Body of pancreas (tissue), 4 donors: ENCODE measurements around the gene VEGFB. TPM values are rescaled to one million over a fixed set of nuclear protein-coding genes. Genes with fewer than 3 reads are reported as not detected.

Source experiments
- ATAC-seq: fragments of 150-250 bp; one replicate; pipeline ENCODE4 v1.9.1; 2016
- DNase-seq, 4 donors: peaks; one replicate each; pipeline ENCODE4 v3.0.0-alpha.2; 2019
- H3K27ac ChIP-seq, 4 donors: fragments of 200-600 bp; sonication (generic); 1 replicate in 3 of 4; 2 replicates in 1 of 4; pipeline versions ENCODE4 v1.5.1 to v1.6.1; 2016 to 2019; ENCODE audit warnings: mild to moderate bottlenecking in 1 of 4, mixed read lengths in 1 of 4, moderate library complexity in 1 of 4
- H3K27me3 ChIP-seq, 2 donors: fragments of 200-600 bp; sonication (generic); one replicate each; pipeline ENCODE4 v1.6.0; 2016; ENCODE audit warnings: mild to moderate bottlenecking in 1 of 2
- H3K36me3 ChIP-seq, 2 donors: fragments of 200-600 bp; sonication (generic); replicated peaks in 1 of 2; 2 replicates each; pipeline ENCODE4 v1.5.1; 2016; ENCODE audit warnings: low read depth in 2 of 2; ENCODE audit not compliant: insufficient read depth in 1 of 2
- H3K4me1 ChIP-seq: fragments of 200-600 bp; sonication (generic); one replicate; pipeline ENCODE4 v1.6.0; 2016
- H3K4me3 ChIP-seq, 2 donors: fragments of 200-600 bp; sonication (generic); 1 replicate in 1 of 2; 2 replicates in 1 of 2; pipeline ENCODE4 v1.5.1; 2016 to 2019
- H3K9me3 ChIP-seq, 3 donors: fragments of 200-600 bp; sonication (generic); 1 replicate in 2 of 3; 2 replicates in 1 of 3; pipeline ENCODE4 v1.5.1; 2016
- POLR2A ChIP-seq, 3 donors: fragments of 450-650 bp; IDR thresholded peaks; one replicate each; pipeline ENCODE4 v1.6.1; 2016; ENCODE audit warnings: antibody characterized with exemption in 3 of 3, mild to moderate bottlenecking in 2 of 3
- WGBS, 2 donors: methylation state at CpG; one replicate each; pipeline ENCODE4 v1.1.5; 2017; 5-methylcytosine and 5-hydroxymethylcytosine counted together
- intact Hi-C: fragments of 100-400 bp; cut with DNase I; formaldehyde crosslinking; loops from one replicate; pipeline ENCODE4 v1.15.1; 2023
- total RNA-seq, 2 donors: library from RNA; depleted of rRNA; stranded (reverse); fragments of >200 nt; gene quantifications; one replicate each; pipeline ENCODE4 v1.1.0, GENCODE V29; 2016
- TF ChIP-seq, protein P1 (sequence below), 7 experiments: fragments of 450-650 bp in 4 of 7; fragments of 200-600 bp in 3 of 7; sonication (generic) in 3 of 7; IDR thresholded peaks; one replicate each; pipeline ENCODE4 v1.5.1; 2016 to 2019; ENCODE audit warnings: antibody characterized with exemption in 7 of 7

VEGFB gene
- total RNA-seq, 2 donors from 2014 or later, result 32.4 to 108 TPM

DNA sequence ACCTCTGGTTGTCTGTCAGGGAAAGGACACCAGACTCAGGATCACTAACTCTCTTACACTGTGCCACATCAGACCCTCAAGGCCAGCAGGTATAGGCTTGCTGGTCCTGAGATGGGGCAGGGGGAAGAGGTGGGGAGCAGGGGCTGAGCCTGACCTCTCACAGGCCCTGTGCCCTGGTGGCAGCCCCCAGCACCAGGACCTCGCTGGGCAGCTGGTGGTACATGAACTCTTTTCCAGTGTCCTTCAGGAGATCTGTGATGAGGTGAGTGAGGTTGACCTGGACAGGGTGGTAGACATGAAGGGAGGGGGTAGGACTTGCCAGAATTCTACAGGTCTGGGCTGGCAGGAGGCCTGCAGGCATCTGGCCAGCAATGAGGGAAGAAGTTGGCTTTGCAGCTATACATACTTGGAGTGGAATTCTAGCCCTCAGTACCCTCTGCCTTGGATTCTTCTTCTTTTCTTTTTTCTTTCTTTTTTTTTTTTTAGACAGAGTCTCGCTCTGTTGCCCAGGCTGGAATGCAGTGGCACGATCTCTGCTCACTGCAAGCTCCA, 6.9 kb upstream of the VEGFB start:
- H3K4me1 ChIP-seq, result peaks cover 74% of the 10 kb centered on the region
- WGBS, 2 donors, result 37 to 51% methylated on average over 3 of the region's 3 CpGs

GRCh38 chr11:64229090-64229743, 5.2 kb upstream of the VEGFB start:
- intact Hi-C loops, result no loop called here
- Histone ChIP-seq H3K4me1 (peaks cover 77% of the 10 kb centered on the region), H3K4me3 (no peak overlapping the region)

More for the DNA sequence above, 6.9 kb upstream of the VEGFB start:
- no peak overlapping the region for H3K4me3 ChIP-seq
- intact Hi-C loops, result no loop called here
- H3K27ac ChIP-seq, result peak overlapping the region; percentile 86 to 97 (median 92)
- TF ChIP-seq, protein P1, sequence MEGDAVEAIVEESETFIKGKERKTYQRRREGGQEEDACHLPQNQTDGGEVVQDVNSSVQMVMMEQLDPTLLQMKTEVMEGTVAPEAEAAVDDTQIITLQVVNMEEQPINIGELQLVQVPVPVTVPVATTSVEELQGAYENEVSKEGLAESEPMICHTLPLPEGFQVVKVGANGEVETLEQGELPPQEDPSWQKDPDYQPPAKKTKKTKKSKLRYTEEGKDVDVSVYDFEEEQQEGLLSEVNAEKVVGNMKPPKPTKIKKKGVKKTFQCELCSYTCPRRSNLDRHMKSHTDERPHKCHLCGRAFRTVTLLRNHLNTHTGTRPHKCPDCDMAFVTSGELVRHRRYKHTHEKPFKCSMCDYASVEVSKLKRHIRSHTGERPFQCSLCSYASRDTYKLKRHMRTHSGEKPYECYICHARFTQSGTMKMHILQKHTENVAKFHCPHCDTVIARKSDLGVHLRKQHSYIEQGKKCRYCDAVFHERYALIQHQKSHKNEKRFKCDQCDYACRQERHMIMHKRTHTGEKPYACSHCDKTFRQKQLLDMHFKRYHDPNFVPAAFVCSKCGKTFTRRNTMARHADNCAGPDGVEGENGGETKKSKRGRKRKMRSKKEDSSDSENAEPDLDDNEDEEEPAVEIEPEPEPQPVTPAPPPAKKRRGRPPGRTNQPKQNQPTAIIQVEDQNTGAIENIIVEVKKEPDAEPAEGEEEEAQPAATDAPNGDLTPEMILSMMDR (IDR thresholded peaks at IDR 0.05), result no peak
- no peak for TF ChIP-seq POLR2A (IDR thresholded peaks at IDR 0.05)
- no peaks in the 10 kb centered on the region for H3K27me3 ChIP-seq
- H3K36me3 ChIP-seq, result no peaks in the 10 kb centered on the region
- ATAC-seq (no peak), DNase-seq (peak in 3 of 4 donors; percentile 49 to 80 (median 75))
- H3K9me3 ChIP-seq, result no peaks in the 10 kb centered on the region

DNA sequence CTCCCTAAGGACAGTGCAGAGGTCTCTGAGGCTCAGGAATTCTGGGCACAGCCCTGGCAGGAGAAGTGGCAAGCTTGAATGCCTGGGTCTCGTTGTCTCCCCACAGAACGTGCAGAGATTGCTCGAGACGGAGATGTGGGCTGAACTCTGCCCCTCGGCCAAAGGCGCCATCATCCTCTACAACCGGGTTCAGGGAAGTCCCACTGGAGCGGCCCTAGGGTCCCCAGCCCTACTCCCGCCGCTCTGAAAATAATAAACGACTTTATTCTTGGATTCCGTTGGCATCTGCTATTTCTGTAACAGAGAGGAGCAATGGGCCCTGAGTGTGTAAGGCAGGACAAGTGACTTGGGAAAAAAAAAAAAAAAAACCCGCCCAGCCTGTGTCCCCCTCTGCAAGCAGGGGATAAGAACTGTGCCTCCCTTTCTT, 4.6 kb upstream of the VEGFB start:
- Histone ChIP-seq H3K9me3 (no peaks in the 10 kb centered on the region), H3K4me3 (peak overlapping the region in 1 of 2 donors; percentile 32), H3K27ac (peak overlapping the region; percentile 85 to 97 (median 92)), H3K4me1 (peaks cover 75% of the 10 kb centered on the region), H3K36me3 (no peaks in the 10 kb centered on the region), H3K27me3 (no peaks in the 10 kb centered on the region)
- TF ChIP-seq, protein P1 (IDR thresholded peaks at IDR 0.05), result no peak
- no peak for TF ChIP-seq POLR2A (IDR thresholded peaks at IDR 0.05)
- DNase-seq, result no peak
- 35 to 43% methylated on average over 13 of the region's 13 CpGs for WGBS, 2 donors
- no peak for ATAC-seq
- intact Hi-C loops, result no loop called here

More at GRCh38 chr11:64229090-64229743, 5.2 kb upstream of the VEGFB start:
- no peaks in the 10 kb centered on the region for H3K36me3 ChIP-seq
- no peak for DNase-seq
- ATAC-seq, result no peak
- H3K9me3 ChIP-seq, result no peaks in the 10 kb centered on the region
- 33 to 64% methylated on average over 3 to 8 of the region's 12 CpGs for WGBS, 2 donors
- no peaks in the 10 kb centered on the region for H3K27me3 ChIP-seq
- H3K27ac ChIP-seq, result peak overlapping the region in 3 of 4 donors; percentile 85 to 97 (median 93)
- TF ChIP-seq POLR2A (IDR thresholded peaks at IDR 0.05), result peak in 1 of 3 donors; percentile 6
- TF ChIP-seq, protein P1 (IDR thresholded peaks at IDR 0.05), result no peak

DNA sequence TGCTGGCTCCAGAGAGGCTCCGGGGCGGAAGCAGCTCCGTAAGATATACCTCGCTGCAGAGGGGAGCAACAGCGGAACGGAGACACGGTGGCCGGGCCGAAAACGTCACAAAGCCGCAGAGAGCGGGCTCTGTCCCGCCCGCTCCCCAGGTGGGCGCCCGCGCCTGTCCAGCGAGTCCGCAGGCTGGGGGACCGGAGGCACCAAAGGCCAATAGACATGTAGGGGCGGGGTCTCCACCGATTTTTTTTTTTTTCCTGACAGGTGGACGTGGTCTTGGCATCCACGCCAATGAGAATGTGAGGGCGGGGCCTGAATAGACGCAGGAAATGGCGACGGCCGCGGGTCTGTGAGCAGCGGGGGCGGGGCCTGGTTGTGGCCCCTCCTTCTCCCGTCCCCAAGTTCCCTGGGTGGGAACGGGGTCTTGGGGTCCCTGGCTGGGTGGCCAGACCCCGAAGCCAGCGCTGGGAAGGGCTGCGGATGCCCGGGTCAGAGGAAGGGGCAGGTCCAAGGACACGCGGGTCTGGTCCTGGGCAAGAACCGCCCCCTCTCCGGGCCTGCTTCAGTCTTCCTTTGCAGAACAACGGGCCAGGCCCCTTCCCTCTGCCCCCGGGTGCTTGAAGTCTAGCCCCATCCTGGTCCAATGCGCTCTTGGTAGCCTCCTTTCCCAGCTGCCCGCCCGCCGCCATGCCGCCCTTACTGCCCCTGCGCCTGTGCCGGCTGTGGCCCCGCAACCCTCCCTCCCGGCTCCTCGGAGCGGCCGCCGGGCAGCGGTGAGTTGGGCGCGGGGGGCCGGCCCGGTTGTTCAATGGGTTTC, 4.0 kb upstream of the VEGFB start, which contains the start of gene DNAJC4:
DNAJC4 (plus strand) TSS at position 378 of the 814 bp plus-strand sequence; CDS start at position 685, 307 bp downstream.
- peak in 2 of 3 donors; percentile 67 for TF ChIP-seq POLR2A (IDR thresholded peaks at IDR 0.05)
- TF ChIP-seq, protein P1 (IDR thresholded peaks at IDR 0.05), result no peak
- Histone ChIP-seq H3K9me3 (no peaks in the 10 kb centered on the region), H3K27me3 (no peaks in the 10 kb centered on the region), H3K36me3 (no peaks in the 10 kb centered on the region), H3K4me3 (peak within 1 kb of the TSS; percentile 23 to 32), H3K4me1 (peaks cover 74% of the 10 kb centered on the region), H3K27ac (peak within 1 kb of the TSS; percentile 85 to 97 (median 92))
- WGBS, 2 donors, result 0% methylated on average over 23 to 62 of the region's 62 CpGs
- DNase-seq (peak; percentile 93 to 98 (median 96)), ATAC-seq (peak; percentile 67)
- intact Hi-C loops, result no loop called here
